HL-60 (cell line): ENCODE results near the gene SMAP1.
A peak's percentile ranks its signal among the peaks of the same experiment; 100 is the strongest.

Source experiments
- CTCF ChIP-seq: IDR thresholded peaks from one replicate; pipeline ENCODE4 v1.5.1; 2011; ENCODE audit warnings: low read length, control low read depth, inconsistent platforms; ENCODE audit not compliant: insufficient read depth
- POLR2AphosphoS5 ChIP-seq: IDR thresholded peaks from 2 replicates; pipeline ENCODE4 v1.6.1; 2012; ENCODE audit warnings: low read depth
- REST ChIP-seq: IDR thresholded peaks from 2 replicates; pipeline ENCODE4 v1.6.1; 2012; ENCODE audit warnings: low read depth; ENCODE audit not compliant: insufficient replicate concordance

- peak; percentile 16 for TF ChIP-seq CTCF
- no peak for TF ChIP-seq REST
- TF ChIP-seq POLR2AphosphoS5, result no peak
Observed at GRCh38 chr6:70706491-70707123, 38.9 kb downstream of the SMAP1 start.
